Activated CD4-positive, alpha-beta T cell treated with anti-CD3 and anti-CD28 coated beads for 4 hours (primary cell): Measurements from ENCODE around the gene CCL3.
A peak's percentile ranks its signal among the peaks of the same experiment; 100 is the strongest.
"Not testable (repeated sequence)": the region's sequence is repeated elsewhere in the genome, so short reads cannot be mapped to it uniquely, and the experiment has no call there.

Experiments
- DNase-seq, 2 donors: peaks; one replicate each; pipeline ENCODE4 v3.0.0-alpha.2; 2020

CCL3 gene

GRCh38 chr17:36083691-36084090 lies 6.3 kb downstream of the CCL3 start:
- not testable (repeated sequence) for DNase-seq

- DNase-seq = peak in 1 of 2 donors; percentile 11
Measured at GRCh38 chr17:36082482-36083120, 7.3 kb downstream of the CCL3 start.

- not testable (repeated sequence) for DNase-seq
Measured at GRCh38 chr17:36081681-36082471, 8.1 kb downstream of the CCL3 start.

GRCh38 chr17:36074365-36074764 lies 15.6 kb downstream of the CCL3 start:
- DNase-seq = no peak

GRCh38 chr17:36072431-36073121 lies 17.4 kb downstream of the CCL3 start:
- peak; percentile 49 to 62 for DNase-seq

- DNase-seq = no peak
Measured at GRCh38 chr17:36071751-36072150, 18.2 kb downstream of the CCL3 start.

- DNase-seq = no peak
Measured at GRCh38 chr17:36070427-36070826, 19.5 kb downstream of the CCL3 start.

GRCh38 chr17:36069136-36069535 lies 20.8 kb downstream of the CCL3 start:
- no peak for DNase-seq

- no peak for DNase-seq
Measured at GRCh38 chr17:36068524-36068923, 21.4 kb downstream of the CCL3 start.

GRCh38 chr17:36066365-36066985 lies 23.5 kb downstream of the CCL3 start:
- no peak for DNase-seq

- no peak for DNase-seq
Measured at GRCh38 chr17:36063786-36064541, 26.0 kb downstream of the CCL3 start, which contains the start of gene CCL18. CCL18 (plus strand) TSS chr17:36064272; CDS start chr17:36064343, 71 bp downstream.

GRCh38 chr17:36060816-36061215 lies 29.1 kb downstream of the CCL3 start:
- no peak for DNase-seq

GRCh38 chr17:36059406-36059805 lies 30.5 kb downstream of the CCL3 start:
- no peak for DNase-seq

- no peak for DNase-seq
Measured at GRCh38 chr17:36057911-36058310, 32.0 kb downstream of the CCL3 start.

GRCh38 chr17:36055921-36056520 lies 33.9 kb downstream of the CCL3 start:
- no peak for DNase-seq

- no peak for DNase-seq
Measured at GRCh38 chr17:36055171-36055570, 34.8 kb downstream of the CCL3 start.

GRCh38 chr17:36049643-36050042 lies 40.3 kb downstream of the CCL3 start:
- DNase-seq = no peak

GRCh38 chr17:36048066-36048465 lies 41.9 kb downstream of the CCL3 start:
- DNase-seq = no peak
